Activated T-helper 2 cell treated with anti-CD3 and anti-CD28 coated beads, Interferon-gamma antibody, Interleukin-2, Interleukin-4, amounts not matched to agents 10 μg/mL and 5 μg/mL and 100 μg/mL, durations not matched to agents 14 hours and 24 hours and 36 hours (primary cell): ENCODE data around the gene RASGRP4. TPM values are rescaled to one million over a fixed set of nuclear protein-coding genes. Genes with fewer than 3 reads are reported as not detected.

Experiments used
- DNase-seq: peaks from one replicate; pipeline ENCODE4 v3.0.0; 2021; ENCODE audit warnings: low spot score
- H3K27ac Mint-ChIP-seq: one replicate; pipeline ENCODE4 v1.8.0; 2021; ENCODE audit warnings: mixed read lengths
- H3K27me3 Mint-ChIP-seq: one replicate; pipeline ENCODE4 v1.8.0; 2021; ENCODE audit warnings: low read depth, mixed read lengths
- H3K36me3 Mint-ChIP-seq: one replicate; pipeline ENCODE4 v1.8.0; 2021; ENCODE audit warnings: low read depth, mixed read lengths
- H3K4me1 Mint-ChIP-seq: one replicate; pipeline ENCODE4 v1.8.0; 2021; ENCODE audit warnings: low read depth, mixed read lengths
- H3K4me3 Mint-ChIP-seq: one replicate; pipeline ENCODE4 v1.8.0; 2021; ENCODE audit warnings: low read depth, mild to moderate bottlenecking, moderate library complexity, mixed read lengths
- H3K9me3 Mint-ChIP-seq: one replicate; pipeline ENCODE4 v1.8.0; 2021; ENCODE audit warnings: mixed read lengths
- intact Hi-C: fragments of 100-400 bp; cut with micrococcal nuclease; formaldehyde crosslinking; loops from one replicate; pipeline ENCODE4 v1.15.1; 2023
- total RNA-seq: library from RNA; stranded (reverse); gene quantifications from 2 replicates; pipeline ENCODE4 v1.2.3, GENCODE V29; 2022

The RASGRP4 gene
- total RNA-seq, 1 donor from 2014 or later, result 20.0 TPM

DNA sequence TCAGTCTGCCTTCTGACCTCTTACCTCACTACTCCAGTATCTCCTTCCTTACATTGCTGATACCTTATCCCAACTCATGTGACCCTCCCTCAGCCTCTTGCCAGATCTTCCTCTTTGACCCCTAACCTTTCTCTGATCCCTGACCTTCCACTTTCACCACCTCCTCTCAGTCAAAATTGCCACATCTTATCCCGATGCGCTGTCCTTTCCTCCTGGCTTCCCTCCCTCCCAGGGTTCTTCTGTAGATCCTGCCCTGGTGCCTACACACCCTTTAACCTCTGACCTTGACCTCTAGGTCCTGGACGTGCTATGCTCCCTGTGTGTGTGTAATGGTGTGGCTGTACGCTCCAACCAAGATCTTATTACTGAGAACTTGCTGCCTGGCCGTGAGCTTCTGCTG is 31.2 kb upstream of the RASGRP4 start:
- Mint-ChIP-seq H3K9me3 (no peaks in the 10 kb centered on the region), H3K27ac (no peak overlapping the region), H3K4me3 (no peak overlapping the region), H3K27me3 (no peaks in the 10 kb centered on the region), H3K4me1 (peaks cover 6% of the 10 kb centered on the region), H3K36me3 (peaks cover 8% of the 10 kb centered on the region)
- intact Hi-C loops, result no loop called here
- DNase-seq, result no peak

DNA sequence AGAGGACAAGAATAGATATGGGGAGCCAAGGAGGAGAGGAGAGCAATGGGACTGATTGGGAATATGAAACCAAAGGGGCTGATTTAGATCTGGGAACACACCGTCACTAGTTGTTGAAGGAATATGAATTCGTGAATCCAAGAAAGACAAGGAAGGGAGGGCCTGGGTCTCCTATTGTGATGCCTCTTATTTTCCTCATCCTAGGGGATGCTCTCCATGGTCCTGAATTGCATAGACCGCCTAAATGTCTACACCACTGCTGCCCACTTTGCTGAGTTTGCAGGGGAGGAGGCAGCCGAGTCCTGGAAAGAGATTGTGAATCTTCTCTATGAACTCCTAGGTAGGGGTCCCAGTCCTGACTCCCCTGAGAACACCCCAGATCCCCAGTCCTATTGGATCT is 29.0 kb upstream of the RASGRP4 start:
- no peak overlapping the region for H3K27ac Mint-ChIP-seq
- no peak overlapping the region for H3K4me3 Mint-ChIP-seq

DNA sequence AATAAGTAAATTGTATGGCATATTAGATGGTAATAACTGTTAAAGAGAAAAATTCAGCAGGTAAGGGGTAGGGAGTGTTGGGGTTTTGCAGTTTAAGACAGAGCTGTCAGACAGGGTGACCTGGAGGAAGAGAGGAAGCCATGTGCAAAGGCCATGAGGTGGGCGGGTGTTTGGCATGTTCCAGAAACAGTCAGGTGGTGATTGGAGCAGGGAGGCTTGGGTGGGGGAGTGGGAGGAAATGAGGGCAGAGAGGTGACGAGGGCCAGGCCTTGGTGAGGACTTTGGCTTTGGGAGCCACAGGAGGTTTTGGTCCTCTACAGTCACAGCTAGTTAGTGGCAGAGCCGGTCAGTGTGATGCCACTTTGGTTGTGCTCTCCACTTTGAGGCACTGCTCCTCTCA is 27.6 kb upstream of the RASGRP4 start:
- no peak for DNase-seq
- H3K9me3 Mint-ChIP-seq, result no peaks in the 10 kb centered on the region
- no peaks in the 10 kb centered on the region for H3K27me3 Mint-ChIP-seq
- no peak overlapping the region for H3K4me3 Mint-ChIP-seq
- no peak overlapping the region for H3K27ac Mint-ChIP-seq
- intact Hi-C loops, result no loop called here
- H3K4me1 Mint-ChIP-seq, result peaks cover 6% of the 10 kb centered on the region
- H3K36me3 Mint-ChIP-seq, result peaks cover 5% of the 10 kb centered on the region

More for the DNA sequence above, 29.0 kb upstream of the RASGRP4 start:
- intact Hi-C loops, result no loop called here
- Mint-ChIP-seq H3K27me3 (no peaks in the 10 kb centered on the region), H3K9me3 (no peaks in the 10 kb centered on the region), H3K36me3 (peaks cover 8% of the 10 kb centered on the region), H3K4me1 (peaks cover 6% of the 10 kb centered on the region)
- DNase-seq, result no peak

DNA sequence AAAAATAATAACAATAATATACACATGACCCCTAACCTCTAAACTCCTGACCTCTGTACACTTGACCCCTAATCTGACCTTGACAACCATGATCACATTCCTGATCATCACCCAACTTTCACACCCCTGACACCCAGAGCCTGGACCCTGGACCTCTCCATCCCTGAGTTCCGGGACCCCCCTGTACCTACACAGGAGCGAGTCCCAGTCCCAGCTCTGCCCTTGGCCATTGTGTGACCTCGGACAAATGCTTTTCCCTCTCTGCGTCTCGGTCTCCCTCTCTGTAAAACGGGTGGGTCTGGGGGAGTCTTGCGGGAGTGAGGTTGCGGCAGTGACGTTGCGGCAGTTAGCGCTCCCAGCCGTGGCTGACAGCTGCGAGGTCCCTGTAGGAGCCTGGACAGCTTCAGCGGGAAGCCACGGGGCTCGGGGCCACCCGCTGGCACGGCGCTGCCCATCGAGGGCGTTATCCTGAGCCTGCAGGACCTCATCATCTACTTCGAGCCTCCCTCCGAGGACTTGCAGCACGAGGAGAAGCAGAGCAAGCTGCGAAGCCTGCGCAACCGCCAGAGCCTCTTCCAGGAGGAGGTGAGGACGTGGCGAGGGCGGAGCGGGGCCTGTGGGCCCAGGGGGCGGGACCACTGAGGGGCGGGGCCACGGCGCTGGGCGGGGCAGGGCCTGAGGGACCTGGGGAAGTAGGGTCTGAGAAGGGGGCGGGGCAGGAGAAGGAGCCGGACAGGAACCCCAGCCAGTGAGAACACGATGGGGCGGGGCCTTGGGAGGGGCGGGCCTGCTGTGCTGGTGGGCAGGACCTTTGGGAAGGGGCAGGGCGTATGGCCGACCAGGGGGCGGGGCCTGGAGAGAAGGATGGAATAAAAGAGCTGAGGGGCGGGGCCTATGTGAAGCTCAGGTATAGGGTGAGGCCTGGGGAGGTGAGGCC is 26.7 kb upstream of the RASGRP4 start:
- no peak for DNase-seq
- intact Hi-C loops, result no loop called here
- Mint-ChIP-seq H3K27me3 (no peaks in the 10 kb centered on the region), H3K4me1 (peaks cover 6% of the 10 kb centered on the region), H3K4me3 (no peak overlapping the region), H3K36me3 (peaks cover 5% of the 10 kb centered on the region), H3K27ac (no peak overlapping the region), H3K9me3 (no peaks in the 10 kb centered on the region)

DNA sequence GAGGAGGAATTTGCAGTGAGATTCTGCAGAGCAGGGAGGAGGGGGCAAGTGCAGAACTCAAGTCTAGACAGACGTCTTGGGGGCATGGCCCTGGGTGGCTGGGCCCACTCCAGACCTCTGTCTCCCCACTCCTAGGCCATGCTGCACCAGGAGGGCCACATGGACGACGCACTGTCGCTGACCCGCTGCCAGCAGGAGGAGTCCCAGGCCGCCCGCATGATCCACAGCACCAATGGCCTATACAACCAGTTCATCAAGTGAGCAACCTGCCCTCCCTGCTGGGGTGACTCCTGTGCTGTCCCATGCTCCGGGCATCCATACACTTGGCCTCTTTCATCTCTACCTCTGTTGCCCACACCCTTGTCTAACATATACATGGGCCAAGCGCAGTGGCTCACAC is 25.6 kb upstream of the RASGRP4 start:
- intact Hi-C loops, result no loop called here
- Mint-ChIP-seq H3K27ac (no peak overlapping the region), H3K36me3 (no peaks in the 10 kb centered on the region), H3K27me3 (no peaks in the 10 kb centered on the region), H3K9me3 (no peaks in the 10 kb centered on the region), H3K4me1 (peaks cover 6% of the 10 kb centered on the region), H3K4me3 (no peak overlapping the region)
- no peak for DNase-seq

DNA sequence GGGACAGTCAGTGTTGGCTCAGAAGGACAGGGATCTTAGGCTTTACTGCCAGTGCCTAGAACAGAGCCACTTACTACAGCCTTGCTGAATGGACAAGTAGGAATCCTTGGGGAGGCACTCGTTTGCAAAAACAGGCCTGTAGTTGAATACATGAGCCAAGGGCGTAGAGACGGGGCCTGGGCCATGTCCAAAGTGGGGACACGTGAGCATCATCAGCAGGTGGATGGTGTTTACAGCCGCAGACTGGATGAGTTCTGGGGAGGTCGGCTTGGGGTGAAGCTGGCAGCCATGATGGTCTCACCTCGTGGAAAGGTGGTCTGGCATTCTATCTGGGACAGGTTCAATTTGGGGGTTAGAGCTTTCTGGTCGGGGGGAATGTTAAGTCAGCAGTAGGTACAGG is 25.0 kb upstream of the RASGRP4 start:
- H3K27ac Mint-ChIP-seq, result no peak overlapping the region
- DNase-seq, result no peak
- intact Hi-C loops, result no loop called here
- H3K4me3 Mint-ChIP-seq, result no peak overlapping the region
- H3K9me3 Mint-ChIP-seq, result no peaks in the 10 kb centered on the region
- no peaks in the 10 kb centered on the region for H3K27me3 Mint-ChIP-seq
- H3K4me1 Mint-ChIP-seq, result peaks cover 6% of the 10 kb centered on the region
- no peaks in the 10 kb centered on the region for H3K36me3 Mint-ChIP-seq

DNA sequence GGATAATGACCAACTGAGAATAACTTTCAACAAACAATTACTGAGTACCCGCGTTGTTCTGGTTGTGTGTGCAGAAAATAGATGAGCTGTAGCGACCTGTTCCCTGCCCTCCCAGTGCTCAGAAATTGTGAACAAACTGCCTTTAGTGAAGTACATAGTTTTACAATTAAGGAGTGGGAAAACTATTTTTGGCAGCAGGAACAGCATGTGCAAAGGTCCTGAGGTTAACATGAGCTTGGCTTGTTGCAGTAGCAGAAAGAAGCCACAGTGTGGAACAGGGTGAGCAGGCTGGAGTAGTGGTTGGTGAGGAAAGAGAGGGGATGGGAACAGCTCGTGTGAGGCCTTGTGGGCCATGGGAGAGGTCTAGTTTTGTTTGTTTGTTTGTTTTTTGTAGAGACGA is 23.5 kb upstream of the RASGRP4 start:
- H3K9me3 Mint-ChIP-seq, result no peaks in the 10 kb centered on the region
- no peak overlapping the region for H3K27ac Mint-ChIP-seq
- no peaks in the 10 kb centered on the region for H3K36me3 Mint-ChIP-seq
- H3K27me3 Mint-ChIP-seq, result no peaks in the 10 kb centered on the region
- intact Hi-C loops, result no loop called here
- no peak for DNase-seq
- H3K4me1 Mint-ChIP-seq, result peaks cover 8% of the 10 kb centered on the region
- no peak overlapping the region for H3K4me3 Mint-ChIP-seq

DNA sequence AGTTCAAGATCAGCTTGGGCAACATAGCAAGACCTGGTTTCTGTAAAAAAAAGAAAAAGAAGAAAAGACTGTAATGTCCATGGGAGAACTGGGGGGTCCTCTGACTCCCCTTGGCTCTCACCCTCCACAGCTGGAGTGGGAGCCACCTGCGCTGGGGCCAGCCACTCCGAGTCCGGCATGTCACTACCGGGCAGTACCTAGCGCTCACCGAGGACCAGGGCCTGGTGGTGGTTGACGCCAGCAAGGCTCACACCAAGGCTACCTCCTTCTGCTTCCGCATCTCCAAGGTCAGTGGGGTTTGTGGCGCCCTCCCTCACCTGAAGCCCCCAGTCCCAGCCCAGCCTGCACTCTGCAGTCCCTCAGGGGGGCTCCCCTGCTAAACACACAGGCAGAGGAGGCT is 22.2 kb upstream of the RASGRP4 start:
- Mint-ChIP-seq H3K27ac (no peak overlapping the region), H3K4me3 (no peak overlapping the region), H3K36me3 (no peaks in the 10 kb centered on the region), H3K9me3 (no peaks in the 10 kb centered on the region), H3K4me1 (peaks cover 3% of the 10 kb centered on the region), H3K27me3 (no peaks in the 10 kb centered on the region)
- intact Hi-C loops, result no loop called here
- DNase-seq, result no peak

DNA sequence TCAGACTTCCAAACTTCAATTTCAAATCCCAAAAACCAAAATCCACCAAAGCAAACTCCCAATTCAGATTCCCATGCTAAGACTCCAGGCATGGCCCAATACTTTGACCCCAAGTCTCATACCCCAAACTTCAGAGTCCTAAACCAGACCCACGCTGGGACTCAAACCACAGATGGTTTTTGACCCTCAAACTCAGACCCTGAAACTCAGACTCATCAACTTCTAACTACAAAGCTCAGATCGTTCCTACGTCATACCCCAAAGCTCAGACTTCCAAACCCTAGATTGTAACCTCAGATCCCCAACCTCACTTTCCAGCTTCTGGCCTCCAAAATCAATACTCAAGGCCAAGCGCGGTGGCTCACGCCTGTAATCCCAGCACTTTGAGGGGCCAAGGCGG is 19.3 kb upstream of the RASGRP4 start:
- DNase-seq, result no peak
- no peak overlapping the region for H3K27ac Mint-ChIP-seq
- no peaks in the 10 kb centered on the region for H3K27me3 Mint-ChIP-seq
- H3K9me3 Mint-ChIP-seq, result no peaks in the 10 kb centered on the region
- intact Hi-C loops, result no loop called here
- H3K36me3 Mint-ChIP-seq, result no peaks in the 10 kb centered on the region
- no peak overlapping the region for H3K4me3 Mint-ChIP-seq
- H3K4me1 Mint-ChIP-seq, result peaks cover 7% of the 10 kb centered on the region

DNA sequence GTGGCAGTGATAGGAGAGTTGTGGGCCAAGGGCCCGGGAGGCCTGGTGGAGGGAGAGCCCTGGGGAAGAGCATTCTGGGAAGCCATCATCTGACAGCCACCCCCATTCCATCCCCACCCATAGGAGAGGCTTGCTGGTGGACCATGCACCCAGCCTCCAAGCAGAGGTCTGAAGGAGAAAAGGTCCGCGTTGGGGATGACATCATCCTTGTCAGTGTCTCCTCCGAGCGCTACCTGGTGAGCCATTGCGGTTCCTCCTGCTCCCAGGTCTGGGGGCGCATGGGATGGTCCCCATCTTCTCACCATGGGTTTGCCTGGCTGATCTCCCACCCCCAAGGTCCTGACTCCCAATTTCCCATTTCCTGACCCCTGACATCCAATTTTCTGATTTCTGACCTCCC is 18.0 kb upstream of the RASGRP4 start:
- H3K9me3 Mint-ChIP-seq, result no peaks in the 10 kb centered on the region
- peaks cover 7% of the 10 kb centered on the region for H3K4me1 Mint-ChIP-seq
- H3K4me3 Mint-ChIP-seq, result no peak overlapping the region
- no peaks in the 10 kb centered on the region for H3K27me3 Mint-ChIP-seq
- no peak overlapping the region for H3K27ac Mint-ChIP-seq
- intact Hi-C loops, result no loop called here
- no peaks in the 10 kb centered on the region for H3K36me3 Mint-ChIP-seq
- no peak for DNase-seq

DNA sequence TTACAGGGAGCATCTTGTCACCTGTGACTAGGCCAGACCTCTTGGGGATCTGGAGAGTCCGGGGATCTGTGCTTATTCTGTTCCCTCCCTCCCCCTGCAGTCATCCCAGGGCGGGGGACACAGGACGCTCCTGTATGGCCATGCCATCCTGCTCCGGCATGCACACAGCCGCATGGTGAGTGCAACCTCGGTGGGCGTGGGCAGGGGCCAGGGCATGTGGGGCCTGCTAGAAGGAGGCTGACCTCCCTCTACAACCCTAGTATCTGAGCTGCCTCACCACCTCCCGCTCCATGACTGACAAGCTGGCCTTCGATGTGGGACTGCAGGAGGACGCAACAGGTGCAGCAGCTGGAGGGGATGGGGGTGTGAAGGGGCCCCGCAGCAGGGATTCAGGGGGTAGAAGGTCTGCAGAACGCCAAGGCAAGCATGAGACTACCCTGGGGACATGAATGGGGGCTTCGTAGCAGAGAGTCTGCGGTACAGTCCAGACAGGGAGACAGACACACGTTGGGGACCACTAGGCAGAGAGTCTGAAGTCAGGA is 17.5 kb upstream of the RASGRP4 start:
- Mint-ChIP-seq H3K27me3 (no peaks in the 10 kb centered on the region), H3K27ac (no peak overlapping the region), H3K4me1 (peaks cover 7% of the 10 kb centered on the region), H3K4me3 (no peak overlapping the region), H3K9me3 (no peaks in the 10 kb centered on the region), H3K36me3 (no peaks in the 10 kb centered on the region)
- DNase-seq, result no peak
- intact Hi-C loops, result no loop called here

DNA sequence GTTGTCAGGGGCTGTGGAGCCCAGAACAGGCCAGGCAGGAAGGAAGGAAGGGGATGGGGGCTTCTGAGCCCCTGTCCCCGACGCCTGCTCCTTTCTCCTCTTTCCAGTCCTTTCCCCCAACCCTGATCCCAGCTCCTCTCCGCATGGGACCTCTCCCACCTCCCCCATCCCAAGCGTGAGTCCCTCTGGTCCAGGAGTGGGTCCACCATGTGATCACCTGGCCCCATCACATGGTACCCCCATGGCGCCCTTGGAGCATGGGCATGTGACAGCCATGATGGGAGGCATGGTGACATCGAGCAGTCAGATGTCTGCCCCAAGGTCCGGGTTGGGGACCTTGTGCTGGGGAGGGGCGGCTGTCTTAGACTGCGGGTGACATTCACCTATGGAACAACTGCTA is 16.7 kb upstream of the RASGRP4 start:
- no peak overlapping the region for H3K27ac Mint-ChIP-seq
- no peak overlapping the region for H3K4me3 Mint-ChIP-seq
- peaks cover 9% of the 10 kb centered on the region for H3K4me1 Mint-ChIP-seq
- peaks cover 2% of the 10 kb centered on the region for H3K27me3 Mint-ChIP-seq
- DNase-seq, result no peak
- H3K36me3 Mint-ChIP-seq, result no peaks in the 10 kb centered on the region
- intact Hi-C loops, result no loop called here
- no peaks in the 10 kb centered on the region for H3K9me3 Mint-ChIP-seq

DNA sequence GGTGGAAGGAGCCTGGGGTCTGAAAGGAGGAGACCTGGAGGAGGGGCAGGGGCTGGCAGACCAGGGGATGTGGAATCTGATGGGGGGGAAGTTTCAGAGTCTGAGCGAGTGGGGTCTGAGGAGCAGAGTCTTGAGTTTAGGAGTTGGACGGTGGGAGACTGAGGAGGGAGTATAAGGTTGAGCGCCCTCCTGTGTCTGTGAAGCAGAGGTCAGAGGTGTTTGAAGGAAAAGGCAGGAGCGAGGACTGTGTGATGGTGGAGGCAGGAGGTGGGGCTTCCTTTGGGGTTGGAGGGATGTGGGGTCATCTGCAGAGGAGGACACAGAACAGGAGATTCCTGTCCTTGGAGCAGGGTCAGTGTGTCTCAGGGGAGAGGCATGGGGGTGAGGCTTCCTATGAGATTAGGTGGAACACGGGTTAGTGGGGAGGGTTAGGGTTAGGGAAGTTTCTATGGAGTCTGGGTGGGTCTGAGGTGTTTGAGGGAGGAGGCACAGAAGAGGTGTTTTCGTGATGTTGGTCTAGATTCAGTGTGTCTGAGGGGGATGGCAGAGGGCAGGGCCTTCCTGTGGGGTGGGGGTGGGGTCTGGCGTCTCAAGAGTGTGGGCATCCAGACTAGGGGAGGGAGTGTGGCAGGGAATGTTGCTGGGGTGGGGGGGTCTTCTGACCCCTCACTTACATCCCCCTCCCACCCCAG is 15.8 kb upstream of the RASGRP4 start:
- H3K4me1 Mint-ChIP-seq, result peaks cover 9% of the 10 kb centered on the region
- no peaks in the 10 kb centered on the region for H3K36me3 Mint-ChIP-seq
- no peaks in the 10 kb centered on the region for H3K9me3 Mint-ChIP-seq
- no peak for DNase-seq
- peaks cover 2% of the 10 kb centered on the region for H3K27me3 Mint-ChIP-seq
- H3K4me3 Mint-ChIP-seq, result no peak overlapping the region
- no peak overlapping the region for H3K27ac Mint-ChIP-seq
- intact Hi-C loops, result loop anchor here (2.0 kb wide), 1 partner anchor 39 kb away; the partner anchor contains the start of gene FAM98C
